Measurements from ENCODE around the gene SLC6A19. TPM values are rescaled to one million over a fixed set of nuclear protein-coding genes. Genes with fewer than 3 reads are reported as not detected.

SLC6A19 gene
- total and polyA plus RNA-seq, 2 of the 13 experiments (the other 11 are each of a cell fraction or from before 2014, with no cell fraction given): 0.02 TPM; not detected in 1

- Histone ChIP-seq H3K4me2 (ENCODE audit: low read depth, low read length) (peak overlapping the region; percentile 77), H3K27ac (ENCODE audit: extremely low read length, insufficient read depth, low read length) (no peak overlapping the region), H4K20me1 (ENCODE audit: insufficient read depth, low read length) (no peaks in the 10 kb centered on the region), H2AFZ (ENCODE audit: low read length) (no peak overlapping the region), H3K79me2 (ENCODE audit: insufficient read depth, low read length) (no peaks in the 10 kb centered on the region), H3K9ac (ENCODE audit: insufficient read depth, low read depth, low read length) (no peak overlapping the region), H3K4me3 (replicated peaks in 1 of 3; ENCODE audit: insufficient read depth in 1 of 3, low read depth in 2 of 3, low read length in 3 of 3) (peak overlapping the region in 2 of 3 experiments; percentile 24 to 58; a peak in 3 of 6 replicates), H3K36me3 (replicated peaks in 1 of 2; ENCODE audit: control insufficient read depth in 1 of 2, insufficient read depth in 2 of 2, low read length in 2 of 2) (no peaks in the 10 kb centered on the region), H3K27me3 (ENCODE audit: control insufficient read depth in 1 of 2, insufficient read depth in 2 of 2, low read length in 2 of 2) (peaks cover 17 to 82% of the 10 kb centered on the region in 2 experiments), H3K4me1 (ENCODE audit: insufficient read depth, low read length) (peaks cover 31% of the 10 kb centered on the region), H3K9me3 (ENCODE audit: low read length) (no peaks in the 10 kb centered on the region)
- BruUV-seq (replicated peaks): no TSS peak
- POLR2A ChIA-PET: interaction anchor here (1.0 to 1.6 kb wide), 6 partner anchors 19 to 44 kb away, joined by 3 to 13 read pairs (median 8); no protein-coding TSS in a partner anchor
- ATAC-seq (peak; percentile 74), FAIRE-seq (peak; percentile 87), DNase-seq (ENCODE audit: low spot score) (peak; percentile 71)
- CTCF ChIA-PET (ENCODE audit: low intra/inter-chr PET ratio, low total read pairs): interaction anchor here (2.1 to 2.9 kb wide), 2 partner anchors 31 to 37 kb away, joined by 24 read pairs; no protein-coding TSS in a partner anchor
- in situ Hi-C loops (cut with HindIII; ENCODE audit: extremely low pct_ligation_motif_present, low pct_unique_long_range_greater_than_20kb) (no loop called here), intact Hi-C loops (cut with micrococcal nuclease; ENCODE audit: unreplicated experiment) (loop anchor here (1.0 to 10.0 kb wide), 4 partner anchors 20 to 440 kb away; partner anchors contain the start of gene SLC6A18)
- 6% methylated on average over 12 of the region's 18 CpGs for WGBS (ENCODE audit: low lambda C conversion rate)
- 0 out of 2 replicates have a peak, but pooled peaks have one; percentile 35 for TF ChIP-seq ZNF264 (CRISPR knock-in tag; IDR thresholded peaks at IDR 0.05)
- 0 out of 2 replicates have a peak, but pooled peaks have one; percentile 10 for TF ChIP-seq ZFP91 (CRISPR knock-in tag; IDR thresholded peaks at IDR 0.05; ENCODE audit: borderline replicate concordance)
- TF ChIP-seq, protein P1, sequence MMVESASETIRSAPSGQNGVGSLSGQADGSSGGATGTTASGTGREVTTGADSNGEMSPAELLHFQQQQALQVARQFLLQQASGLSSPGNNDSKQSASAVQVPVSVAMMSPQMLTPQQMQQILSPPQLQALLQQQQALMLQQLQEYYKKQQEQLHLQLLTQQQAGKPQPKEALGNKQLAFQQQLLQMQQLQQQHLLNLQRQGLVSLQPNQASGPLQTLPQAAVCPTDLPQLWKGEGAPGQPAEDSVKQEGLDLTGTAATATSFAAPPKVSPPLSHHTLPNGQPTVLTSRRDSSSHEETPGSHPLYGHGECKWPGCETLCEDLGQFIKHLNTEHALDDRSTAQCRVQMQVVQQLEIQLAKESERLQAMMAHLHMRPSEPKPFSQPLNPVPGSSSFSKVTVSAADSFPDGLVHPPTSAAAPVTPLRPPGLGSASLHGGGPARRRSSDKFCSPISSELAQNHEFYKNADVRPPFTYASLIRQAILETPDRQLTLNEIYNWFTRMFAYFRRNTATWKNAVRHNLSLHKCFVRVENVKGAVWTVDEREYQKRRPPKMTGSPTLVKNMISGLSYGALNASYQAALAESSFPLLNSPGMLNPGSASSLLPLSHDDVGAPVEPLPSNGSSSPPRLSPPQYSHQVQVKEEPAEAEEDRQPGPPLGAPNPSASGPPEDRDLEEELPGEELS (CRISPR knock-in tag; IDR thresholded peaks at IDR 0.05): peak; percentile 41; the same call in 1 of the 2 replicates
- peak; percentile 39 for TF ChIP-seq HNF4A (CRISPR knock-in tag; IDR thresholded peaks at IDR 0.05)
- peak; percentile 69 for TF ChIP-seq XRCC5 (optimal IDR thresholded peaks at IDR 0.05; ENCODE audit: low read length)
- 0 out of 2 replicates have a peak, but pooled peaks have one; percentile 33 for TF ChIP-seq NR2F6 (IDR thresholded peaks at IDR 0.05)
- peak; percentile 32; the same call in 1 of the 2 replicates for TF ChIP-seq NR2F6 (CRISPR knock-in tag; IDR thresholded peaks at IDR 0.05)
- 0 out of 2 replicates have a peak, but pooled peaks have one; percentile 21 for TF ChIP-seq GATAD2A (CRISPR knock-in tag; IDR thresholded peaks at IDR 0.05)
- TF ChIP-seq, protein P2, sequence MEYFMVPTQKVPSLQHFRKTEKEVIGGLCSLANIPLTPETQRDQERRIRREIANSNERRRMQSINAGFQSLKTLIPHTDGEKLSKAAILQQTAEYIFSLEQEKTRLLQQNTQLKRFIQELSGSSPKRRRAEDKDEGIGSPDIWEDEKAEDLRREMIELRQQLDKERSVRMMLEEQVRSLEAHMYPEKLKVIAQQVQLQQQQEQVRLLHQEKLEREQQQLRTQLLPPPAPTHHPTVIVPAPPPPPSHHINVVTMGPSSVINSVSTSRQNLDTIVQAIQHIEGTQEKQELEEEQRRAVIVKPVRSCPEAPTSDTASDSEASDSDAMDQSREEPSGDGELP (IDR thresholded peaks at IDR 0.05; ENCODE audit: borderline replicate concordance, low read depth): peak; percentile 80
- TF ChIP-seq PHF21A (CRISPR knock-in tag; IDR thresholded peaks at IDR 0.05): 0 out of 2 replicates have a peak, but pooled peaks have one; percentile 35
- 0 out of 2 replicates have a peak, but pooled peaks have one; percentile 57 for TF ChIP-seq ZNF552 (CRISPR knock-in tag; IDR thresholded peaks at IDR 0.05; ENCODE audit: borderline replicate concordance)
- TF ChIP-seq ZNF777 (CRISPR knock-in tag; IDR thresholded peaks at IDR 0.05): peak; percentile 59; the same call in 1 of the 2 replicates
- TF ChIP-seq RFX1 (IDR thresholded peaks at IDR 0.05): no peak
- peak; percentile 68; the same call in 1 of the 2 replicates for TF ChIP-seq ZNF800 (CRISPR knock-in tag; IDR thresholded peaks at IDR 0.05)
Measured at GRCh38 chr5:1204693-1205242, 3.4 kb downstream of the SLC6A19 start.

All from HepG2 (cell line).